T-helper 1 cell treated with Interleukin-12 subunit alpha and Interleukin-12 subunit beta and Interleukin-4 antibody, amounts not matched to agents 30 ng/mL and 1 ng/mL, for 36 hours (primary cell): ENCODE measurements around the gene MAU2. TPM values are rescaled to one million over a fixed set of nuclear protein-coding genes. Genes with fewer than 3 reads are reported as not detected.
"Not testable (repeated sequence)": the region's sequence is repeated elsewhere in the genome, so short reads cannot be mapped to it uniquely, and the experiment has no call there.

Source experiments
- intact Hi-C: fragments of 100-400 bp; cut with micrococcal nuclease; formaldehyde crosslinking; loops from one replicate; pipeline ENCODE4 v1.15.1; 2024
- total RNA-seq: library from RNA; stranded (reverse); gene quantifications from 2 replicates; pipeline ENCODE4 v1.2.3, GENCODE V29; 2022

Gene MAU2
- total RNA-seq, 1 donor from 2014 or later = 100 TPM

DNA sequence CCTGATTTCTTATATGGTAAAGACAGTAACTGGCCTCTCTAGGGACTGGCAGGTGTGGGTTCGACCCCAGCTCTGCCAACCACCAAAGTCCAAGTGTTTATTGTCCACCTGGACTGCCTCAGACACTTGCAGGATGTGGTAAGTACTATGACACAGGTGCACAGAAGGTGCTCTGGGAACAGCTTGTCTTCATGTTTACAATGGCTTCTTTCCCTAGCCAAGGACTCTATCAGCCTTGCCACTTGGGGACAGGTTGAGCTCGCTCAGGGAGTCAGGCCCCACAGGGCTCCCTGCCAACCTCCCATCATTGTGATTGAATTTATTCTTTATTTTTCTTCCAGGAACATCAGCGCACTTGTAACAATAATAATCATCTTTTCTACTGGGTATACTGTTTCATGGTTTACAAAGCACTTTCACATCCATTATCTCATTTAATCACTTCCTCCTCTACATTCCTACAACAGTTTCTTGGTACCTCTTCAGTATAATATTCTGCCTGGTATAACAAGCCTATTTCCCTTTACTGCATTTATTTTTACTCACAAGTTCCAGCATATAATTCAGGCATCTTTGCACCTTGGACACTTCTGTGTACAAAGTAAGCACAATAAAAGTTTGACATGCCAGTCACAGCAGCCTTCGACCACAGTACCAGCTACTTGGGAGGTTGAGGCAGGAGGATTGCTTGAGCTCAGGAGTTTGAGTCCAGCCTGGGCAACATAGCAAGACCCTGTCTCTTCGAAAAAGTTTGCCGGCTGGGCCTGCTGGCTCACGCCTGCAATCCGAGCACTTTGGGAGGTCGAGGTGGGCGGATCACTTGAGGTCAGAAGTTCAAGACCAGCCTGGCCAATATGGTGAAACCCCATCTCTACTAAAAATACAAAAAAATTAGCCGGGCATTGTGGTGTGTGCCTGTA is 60.6 kb downstream of the MAU2 start:
- intact Hi-C loops = no loop called here

DNA sequence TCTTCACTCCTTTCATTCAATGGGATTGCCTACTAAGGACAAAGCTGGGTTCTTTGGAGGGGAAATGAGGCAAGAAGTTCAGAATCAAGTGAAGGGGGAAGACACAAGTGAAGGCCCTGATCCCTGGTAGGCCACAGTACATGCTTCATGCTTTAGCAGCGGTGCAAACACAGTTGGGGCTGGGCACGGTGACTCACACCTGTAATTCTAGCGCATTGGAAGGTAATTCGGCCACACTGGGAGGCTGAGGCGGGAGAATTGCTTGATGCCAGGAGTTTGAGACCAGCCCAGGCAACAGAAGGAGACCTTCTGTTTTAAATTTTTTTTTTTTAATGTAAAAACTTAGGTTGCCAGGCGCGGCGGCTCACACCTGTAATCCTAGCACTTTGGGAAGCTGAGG is 61.5 kb downstream of the MAU2 start:
- intact Hi-C loops = no loop called here

DNA sequence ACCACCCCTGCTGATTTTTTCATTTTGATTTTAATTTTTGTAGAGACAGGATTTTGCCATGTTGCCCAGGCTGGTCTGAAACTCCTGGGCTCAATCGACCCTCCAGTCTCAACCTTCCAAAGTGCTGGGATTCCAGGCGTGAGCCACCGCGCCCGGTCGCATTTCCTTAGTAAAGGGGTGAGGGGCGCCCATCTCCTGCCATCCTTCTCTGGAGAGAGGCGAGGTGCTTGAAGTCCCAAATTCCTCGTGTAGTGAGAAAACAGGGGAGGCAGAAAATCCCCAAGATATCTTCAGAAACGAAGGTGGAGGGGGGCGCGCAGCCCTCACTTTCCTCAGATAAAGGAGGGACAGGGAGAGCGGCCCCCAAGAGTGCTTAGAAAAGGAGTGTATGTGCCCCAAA is 63.9 kb downstream of the MAU2 start:
- intact Hi-C loops = no loop called here

DNA sequence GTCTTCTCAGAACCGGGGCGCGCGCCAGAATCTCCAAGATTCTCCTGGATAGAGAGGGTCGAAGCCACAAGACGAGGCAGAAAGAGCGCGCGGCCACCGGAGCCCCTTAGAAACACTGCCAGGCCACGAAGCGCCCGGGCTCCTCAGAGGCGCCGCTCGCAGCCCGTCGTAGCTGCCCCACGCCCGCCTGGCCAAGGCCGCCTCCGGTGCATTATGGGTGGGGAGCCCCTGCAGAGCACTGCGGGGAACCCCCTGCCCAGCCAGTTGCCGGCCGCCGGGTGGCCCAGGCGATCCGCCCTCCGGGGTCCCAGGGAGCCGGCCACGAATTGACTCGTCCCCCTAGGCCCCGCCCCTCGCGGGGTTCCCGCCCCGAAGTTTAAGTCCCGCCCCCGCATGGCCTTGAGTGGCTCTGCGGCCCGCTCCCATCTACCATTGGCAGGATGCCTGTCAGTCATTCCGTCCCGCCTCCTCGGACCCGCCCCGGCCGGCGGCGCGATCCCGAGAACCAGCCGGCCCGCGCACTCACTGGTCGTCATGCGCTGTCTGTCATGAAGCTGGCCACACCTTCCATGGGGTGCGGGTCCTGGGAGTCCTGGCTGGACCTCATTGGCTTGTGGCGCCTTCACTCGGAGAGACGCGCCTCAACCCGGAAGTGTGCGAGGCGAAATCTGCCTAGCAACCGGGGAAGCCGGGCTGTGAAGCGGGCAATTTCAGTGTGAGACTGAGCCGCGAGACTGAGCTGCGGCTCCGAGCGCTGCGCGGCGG is 64.7 kb downstream of the MAU2 start:
- intact Hi-C loops = loop anchor here (1.0 kb wide), 9 partner anchors 9 to 258 kb away; partner anchors contain the start of genes BORCS8, GATAD2A, GMIP and NR2C2AP

DNA sequence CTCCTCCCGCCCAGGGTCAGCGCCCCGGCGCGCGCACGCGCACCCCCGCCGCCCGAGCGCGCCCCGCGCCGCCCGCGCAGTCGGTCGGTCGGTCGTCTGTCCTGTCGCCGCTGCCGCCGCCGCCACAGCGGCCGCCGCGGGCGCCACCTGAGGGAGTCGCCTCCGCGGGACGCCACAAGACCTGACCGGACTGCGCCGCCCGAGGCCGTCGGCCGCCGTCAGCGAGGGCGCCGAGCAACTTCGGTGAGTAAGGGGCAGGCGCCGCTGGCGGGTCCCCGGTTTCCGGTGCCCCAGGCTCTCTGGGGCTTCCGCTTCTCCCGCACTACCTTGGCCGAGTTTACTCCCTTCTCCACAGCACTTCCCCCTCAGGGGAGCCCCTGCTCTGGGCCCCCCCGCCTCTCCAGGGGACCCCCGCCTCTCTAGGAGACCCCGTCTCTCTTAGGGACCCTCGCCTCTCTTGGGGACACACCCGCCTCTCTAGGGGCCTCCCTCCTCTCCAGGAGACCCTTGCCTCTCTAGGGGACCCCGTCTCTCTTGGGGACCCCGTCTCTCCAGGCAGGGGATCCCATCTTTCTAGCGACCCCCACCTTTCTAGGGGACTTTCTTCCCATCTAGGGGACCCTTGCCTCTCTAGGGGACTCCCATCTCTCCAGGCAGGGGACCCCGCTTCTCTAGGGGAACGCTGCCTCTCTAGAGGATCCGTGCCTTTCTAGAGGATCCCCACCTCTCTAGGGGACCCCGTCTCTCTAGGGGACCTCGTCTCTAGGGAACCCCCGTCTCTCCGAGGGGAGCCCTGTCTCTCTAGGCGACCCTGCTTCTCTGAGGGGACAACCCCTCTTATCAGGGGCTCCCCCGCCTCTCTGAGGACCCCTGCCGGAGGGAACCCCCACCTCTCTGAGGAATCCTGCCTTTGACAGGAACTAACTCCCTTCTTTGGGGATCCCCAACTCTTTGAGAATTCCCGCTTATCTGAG is 65.6 kb downstream of the MAU2 start:
- intact Hi-C loops = loop anchor here (1.0 kb wide), 9 partner anchors 8 to 257 kb away; partner anchors contain the start of genes BORCS8, GATAD2A, GMIP and NR2C2AP

DNA sequence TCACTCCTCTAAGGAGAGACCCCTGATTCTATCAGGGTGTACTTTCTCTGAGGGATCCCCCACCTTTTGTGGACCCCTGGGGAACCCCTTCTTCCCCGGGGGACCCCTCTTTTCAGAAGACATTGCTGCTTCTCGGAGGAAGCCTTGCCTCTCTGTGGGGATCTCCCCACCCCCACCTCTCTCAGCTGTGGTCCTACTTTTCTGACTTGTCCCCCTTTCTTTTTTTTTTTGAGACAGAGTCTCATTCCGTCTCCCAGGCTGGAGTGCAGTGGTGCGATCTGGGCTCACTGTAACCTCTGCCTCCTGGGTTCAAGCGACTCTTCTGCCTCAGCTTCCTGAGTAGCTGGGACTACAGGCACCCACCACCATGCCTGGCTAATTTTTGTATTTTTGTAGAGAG is 66.5 kb downstream of the MAU2 start:
- intact Hi-C loops = no loop called here

DNA sequence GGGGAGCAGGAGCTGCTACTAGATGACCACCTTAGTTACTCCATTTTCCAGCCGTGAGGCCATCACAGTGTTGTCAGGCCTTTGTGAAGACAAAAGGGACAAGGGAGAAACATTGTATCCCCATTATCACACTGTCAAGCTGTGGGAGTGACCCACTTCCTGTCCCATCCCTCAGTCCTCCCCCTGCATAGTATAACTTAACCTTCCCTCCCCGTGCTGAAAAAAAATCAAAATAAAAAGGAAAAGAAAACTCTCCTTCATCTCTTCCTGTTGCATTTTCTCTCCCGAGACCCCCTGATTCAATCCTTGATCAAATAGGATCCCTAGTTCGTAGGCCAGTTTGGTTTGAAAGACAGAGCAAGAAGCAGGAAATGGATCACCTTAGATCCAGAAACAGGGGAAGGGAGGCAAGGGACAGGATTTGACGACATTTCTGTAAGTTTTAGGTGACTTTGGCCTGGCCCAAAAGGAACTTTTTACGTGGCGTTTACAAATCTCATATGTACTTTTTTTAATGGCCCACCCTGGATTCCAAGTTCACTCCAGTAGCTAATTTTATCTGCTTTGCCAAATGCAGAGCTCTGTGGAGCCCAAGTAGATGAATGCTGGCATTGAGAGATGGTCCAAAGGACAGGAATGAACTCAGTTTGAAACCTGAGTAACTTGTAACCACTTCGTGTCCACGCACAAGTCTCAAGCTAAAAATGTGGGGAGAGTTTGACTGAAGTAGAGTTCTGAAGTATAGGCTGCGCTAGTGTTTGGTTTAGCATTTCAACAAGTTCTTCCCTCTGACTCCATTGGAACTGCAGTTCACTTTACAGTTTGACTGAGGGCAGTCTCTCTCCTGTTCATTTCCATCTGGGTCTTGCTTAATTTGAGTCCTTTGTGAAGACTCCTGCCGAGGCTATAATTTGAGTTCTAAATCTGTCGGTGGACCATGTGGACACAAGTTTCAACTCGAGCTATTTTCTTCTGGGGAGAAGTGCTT is 68.2 kb downstream of the MAU2 start:
- intact Hi-C loops = no loop called here

DNA sequence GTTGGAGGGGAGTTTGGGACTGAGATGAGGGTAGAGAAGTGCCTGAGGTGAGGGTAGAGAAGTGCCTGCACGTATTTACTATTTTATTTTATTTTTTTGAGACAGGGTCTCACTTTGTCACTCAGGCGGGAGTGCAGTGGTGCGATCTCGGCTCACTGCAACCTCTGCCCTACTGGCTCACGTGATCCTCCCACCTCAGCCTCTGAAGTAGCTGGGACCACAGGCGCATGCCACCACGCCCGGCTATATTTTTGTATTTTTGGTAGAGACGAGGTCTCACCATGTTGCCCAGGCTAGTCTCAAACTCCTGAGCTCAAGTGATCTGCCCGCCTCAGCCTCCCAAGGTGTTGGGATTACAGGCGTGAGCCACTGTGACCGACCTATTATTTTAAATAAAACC is 69.1 kb downstream of the MAU2 start:
- intact Hi-C loops = not testable (repeated sequence)

DNA sequence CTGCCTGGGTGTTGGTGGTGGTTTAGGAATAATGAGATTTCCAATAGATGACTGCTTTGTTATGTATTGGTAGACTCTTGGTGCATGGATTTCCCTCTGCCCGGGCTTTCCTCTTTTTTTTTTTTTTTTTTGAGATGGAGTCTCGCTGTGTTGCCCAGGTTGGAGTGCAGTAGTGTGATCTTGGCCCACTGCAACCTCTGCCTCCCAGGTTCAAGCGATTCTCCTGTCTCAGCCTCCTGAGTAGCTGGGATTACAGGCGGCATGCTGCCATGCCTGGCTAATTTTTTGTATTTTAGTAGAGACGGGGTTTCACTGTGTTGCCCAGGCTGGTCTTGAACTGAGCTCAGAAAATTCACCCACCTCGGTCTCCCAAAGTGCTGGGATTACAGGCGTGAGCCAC is 73.7 kb downstream of the MAU2 start:
- intact Hi-C loops = loop anchor here (1.0 kb wide), 1 partner anchor 9 kb away; no protein-coding TSS in a partner anchor

DNA sequence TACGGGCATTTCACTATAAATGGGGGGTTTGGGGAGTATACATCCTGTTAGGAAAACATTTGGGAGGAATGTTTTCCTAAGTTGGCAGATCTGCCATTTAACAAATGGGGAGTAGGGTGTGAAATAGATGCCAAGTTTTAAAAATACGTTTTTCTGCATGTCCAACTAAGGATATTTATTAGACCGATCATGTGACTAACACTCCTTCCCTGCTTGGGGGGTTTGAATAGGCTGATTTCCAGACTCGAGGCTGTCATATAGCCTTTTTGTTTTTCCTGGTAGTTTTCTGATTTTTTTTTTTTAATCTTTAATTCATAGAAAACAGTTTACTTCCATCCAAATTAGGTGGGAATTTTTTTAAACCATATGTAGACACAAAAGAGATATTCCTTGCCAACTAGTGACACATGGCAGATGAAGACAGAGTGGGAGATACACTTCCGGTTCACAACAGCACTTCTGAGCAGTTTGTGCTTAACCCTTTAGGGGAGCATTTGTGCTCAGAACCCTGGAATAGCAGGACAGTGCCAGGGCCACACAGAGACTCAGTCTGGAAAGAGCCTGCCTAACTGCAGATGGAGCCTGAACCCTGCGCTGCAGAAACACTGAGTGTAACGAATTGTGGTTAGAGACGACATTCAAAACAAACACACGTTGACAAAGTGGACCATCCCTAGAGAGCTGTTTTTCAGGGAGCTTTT is 79.3 kb downstream of the MAU2 start:
- intact Hi-C loops = loop anchor here (10.0 kb wide), 1 partner anchor 1025 kb away; no protein-coding TSS in a partner anchor

DNA sequence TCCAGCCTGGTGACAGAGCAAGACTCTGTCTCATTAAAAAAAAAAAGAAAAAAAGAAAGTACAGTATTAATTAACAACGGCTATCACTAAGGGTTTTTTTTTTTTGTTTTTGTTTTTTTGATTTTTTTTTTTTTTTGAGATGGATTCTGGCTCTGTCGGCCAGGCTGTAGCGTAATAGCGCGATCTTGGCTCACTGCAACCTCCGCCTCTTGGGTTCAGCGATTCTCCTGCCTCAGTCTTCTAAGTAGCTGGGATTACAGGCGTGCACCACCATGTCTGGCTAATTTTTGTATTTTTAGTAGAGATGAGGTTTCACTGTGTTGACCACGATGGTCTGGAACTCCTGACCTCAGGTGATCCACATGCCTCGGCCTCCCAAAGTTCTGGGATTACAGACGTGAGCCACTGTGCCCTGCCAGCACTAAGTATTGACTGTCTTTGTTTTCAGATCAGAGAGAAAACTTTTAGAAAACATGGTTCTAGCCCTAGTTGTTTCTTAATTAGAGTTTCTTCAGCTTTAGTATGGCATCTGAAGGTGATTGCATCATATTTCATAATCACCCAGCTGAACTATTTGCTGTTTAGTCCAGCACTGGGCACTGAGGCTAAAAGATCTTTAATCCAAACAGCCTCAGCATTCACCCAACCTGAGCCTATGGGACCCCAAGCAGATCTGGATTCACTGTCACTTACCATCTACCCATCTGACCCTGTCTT is 82.2 kb downstream of the MAU2 start:
- intact Hi-C loops = loop anchor here (10.0 kb wide), 1 partner anchor 1022 kb away; no protein-coding TSS in a partner anchor

DNA sequence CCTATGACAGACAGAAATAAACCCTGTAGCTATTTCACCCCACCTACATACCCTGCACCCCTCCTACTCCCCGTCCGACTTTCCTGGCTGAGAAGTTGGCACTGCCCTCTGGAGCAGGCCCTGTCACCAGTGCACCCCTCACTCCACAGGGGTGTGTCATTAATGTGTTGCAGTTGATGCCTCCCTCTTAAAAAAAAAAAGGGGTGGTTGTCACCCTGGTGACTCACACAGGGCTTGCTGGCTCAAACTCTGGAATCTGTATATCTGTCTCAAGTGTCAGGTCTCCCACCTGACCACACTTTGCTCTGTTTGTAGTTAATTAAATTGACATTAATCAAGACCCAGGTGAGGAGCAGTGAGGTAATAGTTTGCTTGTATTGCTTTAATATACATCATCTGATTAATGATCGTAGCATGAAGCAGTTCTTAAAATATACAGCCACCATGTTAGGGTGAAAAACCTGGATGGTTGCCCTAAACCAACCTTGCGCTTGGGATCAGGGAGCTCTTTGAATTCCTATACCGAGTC is 82.8 kb downstream of the MAU2 start:
- intact Hi-C loops = loop anchor here (10.0 kb wide), 1 partner anchor 1021 kb away; no protein-coding TSS in a partner anchor

DNA sequence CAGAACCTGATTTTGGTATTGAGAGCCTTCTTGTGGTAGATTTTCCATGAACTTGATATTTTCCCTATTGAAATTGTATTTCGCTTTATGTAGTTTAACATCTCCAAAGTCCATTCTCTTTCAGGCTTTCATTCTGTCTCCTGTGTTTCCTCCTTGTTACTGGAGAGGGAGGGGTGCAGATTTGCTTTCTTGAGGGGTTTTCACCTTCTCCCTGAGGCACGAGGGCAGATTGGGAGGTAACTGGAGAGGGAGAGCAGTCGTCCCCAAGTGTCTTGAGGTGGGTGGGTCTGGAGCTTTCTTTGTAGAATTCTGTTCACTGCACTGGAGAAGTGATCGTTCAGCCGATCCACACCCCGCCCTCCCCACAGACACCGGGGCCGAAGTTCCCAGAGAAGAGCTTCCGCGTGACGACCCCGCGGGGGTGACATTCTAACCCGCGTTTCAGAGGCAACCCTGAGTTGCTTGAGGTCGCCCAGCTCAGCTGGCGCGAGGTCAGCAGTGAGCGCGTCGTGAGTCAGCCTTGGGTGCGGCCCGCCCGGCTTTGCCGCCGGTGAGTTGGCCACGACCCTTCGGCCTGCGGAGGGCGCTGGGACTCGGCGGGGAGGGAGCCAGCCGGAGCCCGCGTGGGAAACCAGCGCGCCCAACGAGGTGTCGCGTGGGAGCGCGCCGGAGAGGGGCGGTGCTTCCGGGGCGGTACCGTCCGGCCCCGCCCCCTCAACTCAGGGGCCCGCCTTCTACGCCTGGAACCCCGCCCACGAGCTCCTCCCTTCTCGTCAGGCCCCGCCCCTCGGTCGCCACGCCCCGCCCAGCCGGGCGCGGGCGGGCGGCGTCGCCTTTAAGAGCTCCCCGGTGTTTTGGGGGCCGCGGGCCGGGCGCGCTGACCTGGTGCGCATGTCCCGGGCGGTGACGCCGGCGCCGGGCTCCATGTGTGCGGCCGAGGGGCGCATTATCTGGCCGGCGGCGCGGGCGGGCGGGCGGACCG is 84.5 kb downstream of the MAU2 start, which contains the start of gene GATAD2A:
Gene GATAD2A (plus strand): TSS at position 797 of the 982 bp plus-strand sequence. CDS start 59,671 bp downstream, outside the sequence.
- intact Hi-C loops = loop anchor here (1.0 to 10.0 kb wide), 8 partner anchors 20 to 1020 kb away; partner anchors contain the start of genes BORCS8, KLHL26, MAU2 and RFXANK

DNA sequence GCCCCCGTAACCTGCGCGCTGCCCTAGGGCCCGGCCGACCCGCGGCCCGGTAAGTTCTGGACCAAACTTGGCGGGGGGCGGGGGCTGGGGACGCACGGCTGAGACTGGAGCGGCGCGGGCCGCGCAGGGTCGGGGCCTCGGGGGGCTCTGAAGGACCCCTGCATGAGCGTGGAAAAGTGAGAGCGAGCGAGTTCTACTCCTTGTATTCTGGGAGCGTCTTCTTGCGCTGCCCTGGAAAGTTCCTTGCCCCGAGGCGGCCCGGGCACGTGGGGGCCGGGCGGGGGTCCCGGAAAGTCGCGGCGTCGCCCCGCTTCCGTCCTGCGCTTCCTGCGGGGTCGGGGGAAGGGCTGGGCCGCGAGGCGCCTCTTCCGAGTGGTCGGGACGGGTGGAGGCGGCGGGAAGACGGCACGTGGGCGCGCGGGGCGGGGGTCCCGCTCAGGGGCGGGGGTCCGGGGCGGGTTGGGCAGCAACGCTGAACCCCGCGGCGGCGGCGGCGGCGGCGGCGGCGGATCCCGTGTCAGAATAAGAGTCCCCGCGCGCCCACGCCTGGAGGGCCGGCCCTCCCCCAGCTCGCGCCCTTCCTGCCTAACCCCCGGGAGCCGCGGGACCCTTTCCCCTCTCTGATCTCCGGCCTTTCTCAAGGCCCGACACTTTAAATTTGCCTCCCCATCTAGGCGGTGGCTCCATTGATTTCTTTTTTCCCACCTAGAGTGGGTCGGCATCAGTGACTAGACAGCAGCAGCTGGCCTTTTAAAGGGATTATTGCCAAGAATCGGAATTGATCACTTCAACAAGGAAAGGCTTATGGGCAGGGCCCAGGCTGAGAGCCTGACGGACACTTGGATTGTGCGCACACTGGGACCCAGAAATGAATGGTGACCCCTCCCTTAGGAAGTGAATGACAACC is 85.6 kb downstream of the MAU2 start:
- intact Hi-C loops = loop anchor here (1.0 to 10.0 kb wide), 9 partner anchors 21 to 1019 kb away; partner anchors contain the start of genes BORCS8, KLHL26, MAU2 and RFXANK
